DOHH2 (cell line): ENCODE data around the gene DACT3.

Experiments
- H3F3A ChIP-seq: fragments of 200-600 bp; sonication (generic), shearing (Covaris generic); 2 replicates; pipeline ENCODE4 v1.6.0; 2016; ENCODE audit warnings: antibody characterized with exemption, mild to moderate bottlenecking; ENCODE audit not compliant: control insufficient read depth, insufficient read depth
- H3K27ac ChIP-seq: fragments of 200-600 bp; sonication (generic); 2 replicates; pipeline ENCODE4 v1.5.1; 2014; ENCODE audit warnings: low read depth, mild to moderate bottlenecking, low read length, moderate library complexity
- H3K27me3 ChIP-seq: fragments of 200-600 bp; sonication (generic); 2 replicates; pipeline ENCODE4 v1.6.1; 2014; ENCODE audit warnings: mild to moderate bottlenecking, low read length, mixed read lengths; ENCODE audit not compliant: control insufficient read depth
- H3K36me3 ChIP-seq: fragments of 200-600 bp; sonication (generic); 2 replicates; pipeline ENCODE4 v1.6.1; 2014; ENCODE audit warnings: mild to moderate bottlenecking, low read length, moderate library complexity, mixed read lengths; ENCODE audit not compliant: control insufficient read depth
- H3K4me1 ChIP-seq: fragments of 200-600 bp; sonication (generic); 2 replicates; pipeline ENCODE4 v1.6.1; 2014; ENCODE audit warnings: mild to moderate bottlenecking, low read length, mixed read lengths; ENCODE audit not compliant: control insufficient read depth
- H3K4me2 ChIP-seq: fragments of 200-600 bp; sonication (generic); 2 replicates; pipeline ENCODE4 v1.6.0; 2014; ENCODE audit warnings: mild to moderate bottlenecking, low read length, moderate library complexity
- H3K4me3 ChIP-seq: fragments of 200-600 bp; sonication (generic); 2 replicates; pipeline ENCODE4 v1.5.1; 2014; ENCODE audit warnings: mild to moderate bottlenecking, low read length, mixed read lengths
- H3K79me2 ChIP-seq: fragments of 200-600 bp; sonication (generic); 2 replicates; pipeline ENCODE4 v1.6.1; 2014; ENCODE audit warnings: mild to moderate bottlenecking, low read length, mixed read lengths; ENCODE audit not compliant: control insufficient read depth
- H3K9me2 ChIP-seq: fragments of 200-600 bp; sonication (generic); replicated peaks from 2 replicates; pipeline ENCODE4 v1.6.1; 2014; ENCODE audit warnings: mild to moderate bottlenecking, low read length, mixed read lengths; ENCODE audit not compliant: control insufficient read depth
- H3K9me3 ChIP-seq: fragments of 200-600 bp; sonication (generic); 2 replicates; pipeline ENCODE4 v1.6.1; 2014; ENCODE audit warnings: antibody characterized with exemption, low read length, mixed read lengths; ENCODE audit not compliant: control insufficient read depth, insufficient read depth
- H4K20me1 ChIP-seq: fragments of 200-600 bp; sonication (generic); 2 replicates; pipeline ENCODE4 v1.6.0; 2014; ENCODE audit warnings: low read depth, mild to moderate bottlenecking, antibody characterized with exemption, low read length, moderate library complexity; ENCODE audit not compliant: control insufficient read depth, insufficient read depth
- CTCF ChIP-seq: fragments of 200-600 bp; sonication (generic); IDR thresholded peaks from one replicate; pipeline ENCODE4 v1.5.1; 2014; ENCODE audit warnings: antibody characterized with exemption, mild to moderate bottlenecking, low read depth, low read length; ENCODE audit not compliant: poor library complexity, severe bottlenecking
- EZH2phosphoT487 ChIP-seq: fragments of 200-600 bp; sonication (generic); IDR thresholded peaks from 2 replicates; pipeline ENCODE4 v1.6.1; 2017; ENCODE audit warnings: borderline replicate concordance, mild to moderate bottlenecking, antibody characterized with exemption, low read length, moderate library complexity, mixed read lengths

The DACT3 gene

DNA sequence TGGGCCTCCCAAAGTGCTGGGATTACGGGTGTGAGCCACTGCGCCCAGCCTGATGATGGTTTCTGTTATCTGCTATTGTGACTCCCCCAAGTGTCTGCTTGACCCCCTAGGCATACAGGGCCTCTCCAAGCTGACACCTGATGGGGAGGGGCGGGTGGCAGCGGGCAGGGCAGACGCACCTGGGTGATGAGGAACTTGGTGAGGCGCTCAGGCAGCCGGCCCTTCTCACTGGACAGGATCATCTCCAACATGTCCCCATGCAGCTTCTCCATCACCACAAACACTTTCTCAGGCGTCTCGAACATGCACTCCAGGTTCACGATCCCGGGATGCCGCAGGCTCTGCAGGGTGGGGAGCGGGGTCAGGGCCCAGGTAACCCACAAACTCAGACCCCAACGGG is 28.4 kb upstream of the DACT3 start:
- Histone ChIP-seq H3K9me3 (no peaks in the 10 kb centered on the region), H3F3A (no peaks in the 10 kb centered on the region; the same call in 1 of the 2 replicates), H3K27me3 (no peaks in the 10 kb centered on the region), H4K20me1 (no peaks in the 10 kb centered on the region), H3K9me2 (no peaks in the 10 kb centered on the region), H3K4me3 (no peak overlapping the region), H3K4me1 (no peaks in the 10 kb centered on the region), H3K27ac (no peak overlapping the region), H3K4me2 (no peak overlapping the region), H3K36me3 (peaks cover 77% of the 10 kb centered on the region), H3K79me2 (no peaks in the 10 kb centered on the region)
- TF ChIP-seq CTCF, result no peak

- TF ChIP-seq CTCF (no peak), EZH2phosphoT487 (no peak)
- peaks cover 73% of the 10 kb centered on the region for H3K36me3 ChIP-seq
- H4K20me1 ChIP-seq, result no peaks in the 10 kb centered on the region
Observed at GRCh38 chr19:46687438-46688145, 26.6 kb upstream of the DACT3 start.

GRCh38 chr19:46685189-46685588 is 24.2 kb upstream of the DACT3 start:
- Histone ChIP-seq H4K20me1 (no peaks in the 10 kb centered on the region), H3K9me2 (no peaks in the 10 kb centered on the region), H3K9me3 (no peaks in the 10 kb centered on the region), H3F3A (no peaks in the 10 kb centered on the region; the same call in 1 of the 2 replicates), H3K79me2 (no peaks in the 10 kb centered on the region), H3K4me1 (no peaks in the 10 kb centered on the region), H3K36me3 (peaks cover 56% of the 10 kb centered on the region), H3K27me3 (no peaks in the 10 kb centered on the region), H3K4me2 (no peak overlapping the region), H3K4me3 (no peak overlapping the region), H3K27ac (no peak overlapping the region)
- TF ChIP-seq EZH2phosphoT487, result no peak
- TF ChIP-seq CTCF, result no peak

More at GRCh38 chr19:46687438-46688145, 26.6 kb upstream of the DACT3 start:
- H3K4me2 ChIP-seq, result no peak overlapping the region
- H3K27me3 ChIP-seq, result no peaks in the 10 kb centered on the region
- no peaks in the 10 kb centered on the region; the same call in 1 of the 2 replicates for H3F3A ChIP-seq
- no peaks in the 10 kb centered on the region for H3K9me2 ChIP-seq
- no peak overlapping the region for H3K4me3 ChIP-seq
- no peaks in the 10 kb centered on the region for H3K9me3 ChIP-seq
- no peaks in the 10 kb centered on the region for H3K79me2 ChIP-seq
- no peaks in the 10 kb centered on the region for H3K4me1 ChIP-seq
- no peak overlapping the region for H3K27ac ChIP-seq
